GM19099 (cell line): Measurements from ENCODE around the gene ERMAP.

ENCODE experiments used
- POLR2A ChIP-seq: IDR thresholded peaks from 3 replicates; pipeline ENCODE4 v1.6.1; 2011; ENCODE audit warnings: low read depth; ENCODE audit not compliant: insufficient read length; ENCODE audit errors: extremely low read depth

The ERMAP gene

DNA sequence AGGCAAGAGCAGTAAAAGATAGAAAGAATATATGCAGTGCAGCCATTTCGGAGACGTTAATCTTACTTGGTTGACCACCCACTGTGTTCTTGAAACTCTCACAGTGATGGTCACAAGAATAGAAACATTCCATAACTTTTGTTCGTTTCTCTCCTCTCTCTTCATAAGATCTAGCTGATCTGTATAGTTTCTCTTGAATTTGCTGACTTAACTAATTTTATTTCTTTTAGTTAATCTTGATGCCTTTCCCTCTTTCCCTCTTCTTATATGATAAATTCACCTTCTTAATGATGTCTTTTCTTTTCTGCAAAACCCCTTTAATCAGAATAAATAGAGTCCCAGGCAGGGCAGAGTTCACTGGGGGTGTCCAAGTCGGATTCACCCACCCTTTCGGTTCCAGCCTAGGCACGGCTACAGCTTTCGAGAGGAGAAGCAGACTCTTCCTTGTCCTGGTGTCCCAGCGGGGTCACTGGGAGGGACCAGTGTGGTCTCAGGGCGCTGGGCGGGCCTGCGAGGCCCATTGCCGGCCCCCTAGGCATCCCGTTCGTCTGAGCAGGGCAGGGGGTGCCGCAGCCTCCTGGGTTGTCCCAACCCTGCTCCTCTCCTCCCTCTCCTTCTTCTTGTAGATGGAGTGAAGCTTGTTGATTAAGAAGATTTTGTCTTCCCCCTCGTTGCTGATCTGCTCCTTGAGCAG is 69.3 kb downstream of the ERMAP start:
- no peak for TF ChIP-seq POLR2A

- no peak for TF ChIP-seq POLR2A
Measured at GRCh38 chr1:42886800-42887199, 69.9 kb downstream of the ERMAP start.

GRCh38 chr1:42887366-42887765 is 70.4 kb downstream of the ERMAP start:
- no peak for TF ChIP-seq POLR2A

GRCh38 chr1:42888013-42888633 is 71.2 kb downstream of the ERMAP start:
- TF ChIP-seq POLR2A: no peak

GRCh38 chr1:42889264-42889663 is 72.3 kb downstream of the ERMAP start:
- TF ChIP-seq POLR2A: no peak

GRCh38 chr1:42891465-42892138 is 74.7 kb downstream of the ERMAP start:
- no peak for TF ChIP-seq POLR2A
